Karpas-422 (cell line): ENCODE measurements around the gene FCRLB. TPM values are rescaled to one million over a fixed set of nuclear protein-coding genes. Genes with fewer than 3 reads are reported as not detected.
"Not testable (repeated sequence)": the region's sequence is repeated elsewhere in the genome, so short reads cannot be mapped to it uniquely, and the experiment has no call there.

Source experiments
- DNase-seq: peaks from one replicate; pipeline ENCODE4 v3.0.0-alpha.2; 2015
- H2AFZ ChIP-seq: fragments of 200-600 bp; sonication (generic); 2 replicates; pipeline ENCODE4 v1.6.1; 2014; ENCODE audit warnings: antibody characterized with exemption, low read length, mixed read lengths
- H3K27ac ChIP-seq: fragments of 200-600 bp; sonication (generic); 2 replicates; pipeline ENCODE4 v1.5.1; 2014; ENCODE audit warnings: mild to moderate bottlenecking, low read length, moderate library complexity
- H3K27me3 ChIP-seq: fragments of 200-600 bp; sonication (generic); 2 replicates; pipeline ENCODE4 v1.6.1; 2014; ENCODE audit warnings: low read length, mixed read lengths
- H3K36me3 ChIP-seq: fragments of 200-600 bp; sonication (generic); 2 replicates; pipeline ENCODE4 v1.6.1; 2014; ENCODE audit warnings: low read length, mixed read lengths; ENCODE audit not compliant: insufficient read depth
- H3K4me1 ChIP-seq: fragments of 200-600 bp; sonication (generic); 2 replicates; pipeline ENCODE4 v1.6.1; 2014; ENCODE audit warnings: mild to moderate bottlenecking, low read length, mixed read lengths
- H3K4me2 ChIP-seq: fragments of 200-600 bp; sonication (generic); 2 replicates; pipeline ENCODE4 v1.6.1; 2014; ENCODE audit warnings: low read length, low read depth, mild to moderate bottlenecking; ENCODE audit not compliant: poor library complexity, severe bottlenecking
- H3K4me3 ChIP-seq: fragments of 200-600 bp; sonication (generic); 2 replicates; pipeline ENCODE4 v1.5.1; 2014; ENCODE audit warnings: mild to moderate bottlenecking, antibody characterized with exemption, low read length, mixed read lengths
- H3K79me2 ChIP-seq: fragments of 200-600 bp; sonication (generic); 2 replicates; pipeline ENCODE4 v1.6.1; 2014; ENCODE audit warnings: mild to moderate bottlenecking, low read length, mixed read lengths
- H3K9ac ChIP-seq: fragments of 200-600 bp; sonication (generic); 2 replicates; pipeline ENCODE4 v1.6.0; 2014; ENCODE audit warnings: low read length
- H3K9me2 ChIP-seq: fragments of 200-600 bp; sonication (generic), shearing (Covaris generic); replicated peaks from 2 replicates; pipeline ENCODE4 v1.6.0; 2014; ENCODE audit warnings: mild to moderate bottlenecking, low read length, moderate library complexity; ENCODE audit not compliant: insufficient read depth
- H3K9me3 ChIP-seq: fragments of 300-700, 200-600 bp; sonication (generic); 2 replicates; pipeline ENCODE4 v1.6.1; 2014; ENCODE audit warnings: low read length, mixed read lengths
- H4K20me1 ChIP-seq: fragments of 200-600 bp; sonication (generic); 2 replicates; pipeline ENCODE4 v1.6.1; 2014; ENCODE audit warnings: mild to moderate bottlenecking, antibody characterized with exemption, low read length, low read depth; ENCODE audit not compliant: insufficient read depth
- total RNA-seq: library from RNA; depleted of rRNA; stranded (reverse); fragments of >200 nt; shearing (Covaris generic); gene quantifications from 2 replicates; pipeline ENCODE4 v1.2.3, GENCODE V29; 2014; ENCODE audit warnings: low replicate concordance

Gene FCRLB
- total RNA-seq, 1 experiment from 2014 or later, result 937 TPM

- Histone ChIP-seq H3K9ac (peak overlapping the region; percentile 80), H3K36me3 (peaks cover 47% of the 10 kb centered on the region), H3K4me2 (peak overlapping the region; percentile 86), H3K4me1 (peaks cover 98% of the 10 kb centered on the region), H3K27ac (peak overlapping the region; percentile 95), H3K9me3 (no peaks in the 10 kb centered on the region), H3K27me3 (no peaks in the 10 kb centered on the region), H3K4me3 (peak overlapping the region; percentile 70), H4K20me1 (peaks cover 45% of the 10 kb centered on the region), H2AFZ (no peak overlapping the region), H3K79me2 (peaks cover 22% of the 10 kb centered on the region), H3K9me2 (no peaks in the 10 kb centered on the region)
- peak; percentile 74 for DNase-seq
These were observed 1.1 kb downstream of the FCRLB start for GRCh38 chr1:161722406-161722805.

DNA sequence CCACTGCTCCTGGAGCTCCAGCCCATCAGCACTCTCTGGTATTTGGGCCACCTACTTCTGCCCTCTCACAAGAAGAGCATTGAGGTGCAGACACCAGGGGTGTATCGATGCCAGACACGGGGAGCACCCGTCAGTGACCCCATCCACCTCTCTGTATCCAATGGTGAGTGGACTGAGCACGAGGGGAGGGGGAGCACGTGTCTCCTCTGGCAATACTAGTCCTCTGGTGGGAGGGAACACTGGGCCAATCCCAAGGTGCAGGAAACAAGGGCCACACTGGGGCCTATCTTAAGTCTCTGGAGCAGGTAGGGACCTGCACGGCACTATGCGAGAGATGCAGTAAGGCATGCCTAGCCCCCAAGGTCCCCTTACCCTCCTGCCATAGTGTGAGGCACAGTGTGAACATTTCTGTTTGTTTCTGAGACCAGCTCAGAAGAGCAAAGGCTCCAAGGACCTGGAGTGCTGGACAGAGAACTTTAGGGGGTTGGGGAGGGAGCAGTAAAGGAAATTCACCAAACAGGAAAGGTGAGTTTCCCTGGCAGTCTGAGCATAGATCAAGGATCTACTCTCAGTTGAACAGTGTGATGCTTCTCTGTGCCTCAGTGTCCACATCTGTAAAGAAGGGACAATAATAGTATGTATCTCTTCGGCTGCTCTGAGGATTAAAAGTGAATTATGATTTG, 2.3 kb downstream of the FCRLB start:
- Histone ChIP-seq H3K4me2 (peak overlapping the region; percentile 86), H3K36me3 (peaks cover 52% of the 10 kb centered on the region), H3K9me3 (no peaks in the 10 kb centered on the region), H3K27me3 (no peaks in the 10 kb centered on the region), H3K79me2 (peaks cover 22% of the 10 kb centered on the region), H3K27ac (peak overlapping the region; percentile 95), H3K9ac (peak overlapping the region; percentile 80), H4K20me1 (peaks cover 54% of the 10 kb centered on the region), H3K9me2 (no peaks in the 10 kb centered on the region), H3K4me1 (peaks cover 95% of the 10 kb centered on the region), H2AFZ (no peak overlapping the region), H3K4me3 (peak overlapping the region; percentile 70)
- DNase-seq, result peak; percentile 75

- H2AFZ ChIP-seq, H3K9me3 ChIP-seq, H3K27me3 ChIP-seq, DNase-seq, H3K9me2 ChIP-seq: not testable (repeated sequence)
- H3K36me3 ChIP-seq, result peaks cover 52% of the 10 kb centered on the region
- H3K9ac ChIP-seq, result peak overlapping the region; percentile 80
- peak overlapping the region; percentile 86 for H3K4me2 ChIP-seq
- peaks cover 22% of the 10 kb centered on the region for H3K79me2 ChIP-seq
- peak overlapping the region; percentile 70 for H3K4me3 ChIP-seq
- peaks cover 79% of the 10 kb centered on the region for H3K4me1 ChIP-seq
- peaks cover 60% of the 10 kb centered on the region for H4K20me1 ChIP-seq
- peak overlapping the region; percentile 95 for H3K27ac ChIP-seq
These were observed 4.0 kb downstream of the FCRLB start for GRCh38 chr1:161725258-161725907.

DNA sequence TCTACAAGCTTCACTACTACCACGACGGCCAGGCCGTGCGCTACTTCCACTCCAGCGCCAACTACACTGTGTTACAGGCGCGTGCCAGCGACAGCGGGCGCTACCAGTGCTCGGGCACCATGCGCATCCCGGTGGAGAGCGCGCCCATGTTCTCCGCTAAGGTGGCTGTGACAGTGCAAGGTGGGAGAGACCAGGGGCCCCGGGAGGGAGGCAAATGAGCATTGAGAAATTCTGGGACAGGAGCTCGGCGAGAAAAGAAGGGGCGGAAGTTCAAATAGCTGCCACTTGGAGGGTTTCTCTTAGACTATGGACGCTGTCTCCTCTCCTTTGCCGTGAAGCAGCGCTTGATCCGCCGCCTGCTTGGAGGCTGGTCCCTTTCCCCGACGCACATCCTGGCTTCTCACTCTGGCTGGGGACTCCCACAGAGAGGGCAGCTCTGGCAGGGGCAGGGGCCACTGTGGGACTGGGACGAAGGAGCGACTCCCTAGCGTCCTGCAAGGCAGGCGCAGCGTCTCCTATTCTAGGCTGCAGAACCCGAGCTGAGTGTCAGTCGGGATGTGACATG, 4.6 kb downstream of the FCRLB start:
- Histone ChIP-seq H3K36me3 (peaks cover 52% of the 10 kb centered on the region), H3K9ac (peak overlapping the region; percentile 80), H3K4me2 (peak overlapping the region; percentile 86), H3K27ac (peak overlapping the region; percentile 95), H4K20me1 (peaks cover 60% of the 10 kb centered on the region), H3K79me2 (peaks cover 22% of the 10 kb centered on the region), H3K4me1 (peaks cover 73% of the 10 kb centered on the region), H2AFZ (no peak overlapping the region), H3K9me3 (no peaks in the 10 kb centered on the region), H3K27me3 (no peaks in the 10 kb centered on the region), H3K4me3 (peak overlapping the region; percentile 70), H3K9me2 (no peaks in the 10 kb centered on the region)
- peak; percentile 86 for DNase-seq

- peak overlapping the region; percentile 80 for H3K9ac ChIP-seq
- DNase-seq, result peak; percentile 83
- no peaks in the 10 kb centered on the region for H3K9me3 ChIP-seq
- H2AFZ ChIP-seq, result no peak overlapping the region
- H3K4me3 ChIP-seq, result peak overlapping the region; percentile 70
- peaks cover 19% of the 10 kb centered on the region for H3K79me2 ChIP-seq
- no peaks in the 10 kb centered on the region for H3K9me2 ChIP-seq
- H3K27me3 ChIP-seq, result no peaks in the 10 kb centered on the region
- H3K4me1 ChIP-seq, result peaks cover 66% of the 10 kb centered on the region
- peak overlapping the region; percentile 95 for H3K27ac ChIP-seq
- peaks cover 60% of the 10 kb centered on the region for H4K20me1 ChIP-seq
- H3K4me2 ChIP-seq, result peak overlapping the region; percentile 86
- peaks cover 52% of the 10 kb centered on the region for H3K36me3 ChIP-seq
These were observed 5.3 kb downstream of the FCRLB start for GRCh38 chr1:161726473-161727255.

DNA sequence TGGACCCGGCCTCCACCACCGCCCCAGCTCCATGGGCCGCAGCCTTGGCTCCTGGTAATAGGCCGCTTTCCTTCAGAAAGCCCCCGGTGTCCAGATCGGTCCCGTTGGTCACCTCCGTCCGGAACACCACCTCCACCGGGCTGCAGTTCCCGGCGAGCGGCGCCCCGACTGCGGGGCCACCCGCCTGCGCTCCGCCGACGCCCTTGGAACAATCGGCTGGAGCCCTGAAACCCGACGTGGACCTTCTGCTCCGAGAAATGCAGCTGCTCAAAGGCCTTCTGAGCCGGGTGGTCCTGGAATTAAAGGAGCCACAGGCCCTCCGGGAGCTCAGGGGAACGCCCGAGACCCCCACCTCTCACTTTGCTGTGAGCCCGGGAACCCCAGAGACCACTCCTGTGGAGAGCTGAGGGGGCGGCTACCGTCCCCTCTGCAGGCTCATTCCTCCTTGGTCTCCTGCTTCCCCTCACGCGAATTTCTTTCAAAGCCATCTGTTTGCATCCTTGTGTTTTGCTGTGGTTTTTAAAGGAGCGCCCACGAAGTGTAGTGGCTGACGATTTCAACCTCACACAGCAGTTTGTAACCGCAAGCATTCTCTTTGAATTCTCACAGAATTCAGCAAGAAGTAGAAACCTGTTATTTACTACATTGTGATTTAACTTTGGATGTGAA, 6.0 kb downstream of the FCRLB start:
- no peak overlapping the region for H3K9ac ChIP-seq
- DNase-seq, result peak; percentile 56
- H3K4me2 ChIP-seq, result peak overlapping the region; percentile 5
- peaks cover 55% of the 10 kb centered on the region for H4K20me1 ChIP-seq
- peaks cover 12% of the 10 kb centered on the region for H3K79me2 ChIP-seq
- H3K27ac ChIP-seq, result peak overlapping the region; percentile 28
- no peak overlapping the region for H3K4me3 ChIP-seq
- H2AFZ ChIP-seq, result no peak overlapping the region
- peaks cover 47% of the 10 kb centered on the region for H3K36me3 ChIP-seq
- no peaks in the 10 kb centered on the region for H3K9me3 ChIP-seq
- no peaks in the 10 kb centered on the region for H3K9me2 ChIP-seq
- H3K27me3 ChIP-seq, result no peaks in the 10 kb centered on the region
- peaks cover 59% of the 10 kb centered on the region for H3K4me1 ChIP-seq

DNA sequence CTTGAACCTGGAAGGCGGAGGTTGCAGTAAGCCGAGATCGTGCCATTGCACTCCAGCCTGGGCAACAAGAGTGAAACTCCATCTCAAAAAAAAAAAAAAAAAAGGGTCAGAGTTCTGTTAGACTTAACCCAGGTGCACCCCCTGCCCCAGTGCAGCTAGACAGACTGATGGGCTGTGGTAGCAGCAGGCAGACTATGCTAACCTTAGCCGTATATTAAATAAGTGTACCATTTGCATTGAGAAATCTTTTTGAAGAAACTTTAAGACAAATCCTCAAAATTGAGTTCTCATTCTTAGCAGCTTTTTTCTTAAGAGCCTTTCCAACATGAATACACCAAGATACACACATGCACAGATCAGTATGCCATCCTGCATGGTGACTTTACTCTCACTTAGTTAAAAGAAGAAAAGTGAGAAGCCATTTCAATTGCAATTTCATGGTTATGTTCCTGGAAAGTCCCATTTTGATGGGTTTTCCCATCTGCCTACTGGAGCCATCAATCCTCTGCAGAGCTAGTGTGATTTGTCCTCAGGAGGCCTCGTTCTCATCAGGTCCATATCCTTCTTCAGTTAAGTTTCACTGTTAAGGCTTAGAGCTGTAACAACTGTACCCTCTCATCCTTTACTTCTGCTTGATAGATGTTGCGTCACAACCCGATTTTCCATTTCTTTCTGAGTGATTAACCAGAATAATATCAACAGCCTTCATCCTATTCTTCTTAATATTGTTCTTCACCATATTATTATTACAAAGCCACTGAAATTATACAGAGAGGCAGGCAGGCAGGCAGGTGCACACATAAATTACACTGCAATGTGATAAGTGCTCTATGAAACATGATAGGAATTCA, 7.3 kb downstream of the FCRLB start:
- Histone ChIP-seq H3K79me2 (peaks cover 2% of the 10 kb centered on the region; the same call in 1 of the 2 replicates), H3K4me3 (no peak overlapping the region), H2AFZ (no peak overlapping the region), H3K4me1 (peaks cover 47% of the 10 kb centered on the region), H3K9me3 (no peaks in the 10 kb centered on the region), H3K27me3 (no peaks in the 10 kb centered on the region), H3K9me2 (no peaks in the 10 kb centered on the region), H3K27ac (no peak overlapping the region), H3K36me3 (peaks cover 34% of the 10 kb centered on the region), H3K9ac (no peak overlapping the region), H3K4me2 (no peak overlapping the region), H4K20me1 (peaks cover 43% of the 10 kb centered on the region)
- DNase-seq, result peak; percentile 77
